ENCODE data around the gene PLAAT3.

The PLAAT3 gene

GRCh38 chr11:63569570-63569969, 44.7 kb downstream of the PLAAT3 start:
- H3K9ac ChIP-seq (ENCODE audit: low read depth in 1 of 2, low read length in 2 of 2), result no peak overlapping the region
- no peaks in the 10 kb centered on the region for H3K27me3 ChIP-seq (ENCODE audit: control insufficient read depth in 2 of 2, insufficient read depth in 2 of 2, low read length in 2 of 2)
- H3K4me1 ChIP-seq (ENCODE audit: control insufficient read depth in 2 of 2, insufficient read depth in 2 of 2, low read length in 2 of 2), result peaks cover 27 to 35% of the 10 kb centered on the region in 2 donors
- H3K4me3 ChIP-seq (ENCODE audit: low read length in 2 of 2), result no peak overlapping the region
- no peaks in the 10 kb centered on the region for H3K36me3 ChIP-seq (ENCODE audit: control insufficient read depth in 2 of 2, insufficient read depth in 2 of 2, low read length in 2 of 2)
- no peaks in the 10 kb centered on the region for H3K9me3 ChIP-seq (ENCODE audit: control insufficient read depth in 2 of 2, low read length in 2 of 2)
- no peak overlapping the region for H3K27ac ChIP-seq (ENCODE audit: low read depth in 2 of 2, low read length in 2 of 2)

GRCh38 chr11:63567044-63567840, 47.0 kb downstream of the PLAAT3 start:
- H3K9me3 ChIP-seq (ENCODE audit: control insufficient read depth in 2 of 2, low read length in 2 of 2), result no peaks in the 10 kb centered on the region
- H3K36me3 ChIP-seq (ENCODE audit: control insufficient read depth in 2 of 2, insufficient read depth in 2 of 2, low read length in 2 of 2), result no peaks in the 10 kb centered on the region
- H3K9ac ChIP-seq (ENCODE audit: low read depth in 1 of 2, low read length in 2 of 2), result peak overlapping the region; percentile 9 to 29
- peaks cover 31 to 43% of the 10 kb centered on the region in 2 donors for H3K4me1 ChIP-seq (ENCODE audit: control insufficient read depth in 2 of 2, insufficient read depth in 2 of 2, low read length in 2 of 2)
- peak overlapping the region; percentile 74 to 86 for H3K27ac ChIP-seq (ENCODE audit: low read depth in 2 of 2, low read length in 2 of 2)
- no peaks in the 10 kb centered on the region for H3K27me3 ChIP-seq (ENCODE audit: control insufficient read depth in 2 of 2, insufficient read depth in 2 of 2, low read length in 2 of 2)
- peak overlapping the region in 1 of 2 donors; percentile 40 for H3K4me3 ChIP-seq (ENCODE audit: low read length in 2 of 2)

GRCh38 chr11:63564784-63565350, 49.4 kb downstream of the PLAAT3 start:
- Histone ChIP-seq H3K27me3 (ENCODE audit: control insufficient read depth in 2 of 2, insufficient read depth in 2 of 2, low read length in 2 of 2) (no peaks in the 10 kb centered on the region), H3K36me3 (ENCODE audit: control insufficient read depth in 2 of 2, insufficient read depth in 2 of 2, low read length in 2 of 2) (no peaks in the 10 kb centered on the region), H3K4me3 (ENCODE audit: low read length in 2 of 2) (peak overlapping the region; percentile 62), H3K9me3 (ENCODE audit: control insufficient read depth in 2 of 2, low read length in 2 of 2) (no peaks in the 10 kb centered on the region), H3K4me1 (ENCODE audit: control insufficient read depth in 2 of 2, insufficient read depth in 2 of 2, low read length in 2 of 2) (peaks cover 31 to 52% of the 10 kb centered on the region in 2 donors), H3K9ac (ENCODE audit: low read depth in 1 of 2, low read length in 2 of 2) (peak overlapping the region; percentile 44 to 66), H3K27ac (ENCODE audit: low read depth in 2 of 2, low read length in 2 of 2) (peak overlapping the region; percentile 98 to 99)

GRCh38 chr11:63564056-63564774, 50.0 kb downstream of the PLAAT3 start:
- no peaks in the 10 kb centered on the region for H3K27me3 ChIP-seq (ENCODE audit: control insufficient read depth in 2 of 2, insufficient read depth in 2 of 2, low read length in 2 of 2)
- no peaks in the 10 kb centered on the region for H3K9me3 ChIP-seq (ENCODE audit: control insufficient read depth in 2 of 2, low read length in 2 of 2)
- H3K4me1 ChIP-seq (ENCODE audit: control insufficient read depth in 2 of 2, insufficient read depth in 2 of 2, low read length in 2 of 2), result peaks cover 31 to 52% of the 10 kb centered on the region in 2 donors
- H3K27ac ChIP-seq (ENCODE audit: low read depth in 2 of 2, low read length in 2 of 2), result peak overlapping the region; percentile 98 to 99
- peak overlapping the region; percentile 62 for H3K4me3 ChIP-seq (ENCODE audit: low read length in 2 of 2)
- H3K36me3 ChIP-seq (ENCODE audit: control insufficient read depth in 2 of 2, insufficient read depth in 2 of 2, low read length in 2 of 2), result no peaks in the 10 kb centered on the region
- peak overlapping the region; percentile 44 to 66 for H3K9ac ChIP-seq (ENCODE audit: low read depth in 1 of 2, low read length in 2 of 2)

- H3K4me3 ChIP-seq (ENCODE audit: low read length in 2 of 2), result peak within 1 kb of the TSS; percentile 8 to 20
- peak within 1 kb of the TSS; percentile 98 to 99 for H3K27ac ChIP-seq (ENCODE audit: low read depth in 2 of 2, low read length in 2 of 2)
- H3K9ac ChIP-seq (ENCODE audit: low read depth in 1 of 2, low read length in 2 of 2), result peak within 1 kb of the TSS in 1 of 2 donors; percentile 39
- no peaks in the 10 kb centered on the region for H3K36me3 ChIP-seq (ENCODE audit: control insufficient read depth in 2 of 2, insufficient read depth in 2 of 2, low read length in 2 of 2)
- no peaks in the 10 kb centered on the region for H3K27me3 ChIP-seq (ENCODE audit: control insufficient read depth in 2 of 2, insufficient read depth in 2 of 2, low read length in 2 of 2)
- H3K9me3 ChIP-seq (ENCODE audit: control insufficient read depth in 2 of 2, low read length in 2 of 2), result no peaks in the 10 kb centered on the region
- peaks cover 31 to 54% of the 10 kb centered on the region in 2 donors for H3K4me1 ChIP-seq (ENCODE audit: control insufficient read depth in 2 of 2, insufficient read depth in 2 of 2, low read length in 2 of 2)
These were observed 50.8 kb downstream of the PLAAT3 start, which contains the start of gene PLAAT2 for GRCh38 chr11:63563201-63564055. Gene PLAAT2, minus strand, starts transcription at chr11:63563379. Its CDS starts 55 bp downstream, at chr11:63563324.

GRCh38 chr11:63560506-63561180, 53.6 kb downstream of the PLAAT3 start:
- H3K36me3 ChIP-seq (ENCODE audit: control insufficient read depth in 2 of 2, insufficient read depth in 2 of 2, low read length in 2 of 2), result no peaks in the 10 kb centered on the region
- H3K27me3 ChIP-seq (ENCODE audit: control insufficient read depth in 2 of 2, insufficient read depth in 2 of 2, low read length in 2 of 2), result no peaks in the 10 kb centered on the region
- H3K27ac ChIP-seq (ENCODE audit: low read depth in 2 of 2, low read length in 2 of 2), result no peak overlapping the region
- H3K9ac ChIP-seq (ENCODE audit: low read depth in 1 of 2, low read length in 2 of 2), result no peak overlapping the region
- peaks cover 19 to 43% of the 10 kb centered on the region in 2 donors for H3K4me1 ChIP-seq (ENCODE audit: control insufficient read depth in 2 of 2, insufficient read depth in 2 of 2, low read length in 2 of 2)
- H3K9me3 ChIP-seq (ENCODE audit: control insufficient read depth in 2 of 2, low read length in 2 of 2), result no peaks in the 10 kb centered on the region
- H3K4me3 ChIP-seq (ENCODE audit: low read length in 2 of 2), result no peak overlapping the region

GRCh38 chr11:63558459-63559157, 55.6 kb downstream of the PLAAT3 start:
- Histone ChIP-seq H3K4me3 (ENCODE audit: low read length in 2 of 2) (no peak overlapping the region), H3K9me3 (ENCODE audit: control insufficient read depth in 2 of 2, low read length in 2 of 2) (no peaks in the 10 kb centered on the region), H3K36me3 (ENCODE audit: control insufficient read depth in 2 of 2, insufficient read depth in 2 of 2, low read length in 2 of 2) (no peaks in the 10 kb centered on the region), H3K27ac (ENCODE audit: low read depth in 2 of 2, low read length in 2 of 2) (no peak overlapping the region), H3K27me3 (ENCODE audit: control insufficient read depth in 2 of 2, insufficient read depth in 2 of 2, low read length in 2 of 2) (no peaks in the 10 kb centered on the region), H3K9ac (ENCODE audit: low read depth in 1 of 2, low read length in 2 of 2) (no peak overlapping the region), H3K4me1 (ENCODE audit: control insufficient read depth in 2 of 2, insufficient read depth in 2 of 2, low read length in 2 of 2) (peaks cover 4 to 31% of the 10 kb centered on the region in 2 donors)

GRCh38 chr11:63557570-63557969, 56.7 kb downstream of the PLAAT3 start:
- H3K4me1 ChIP-seq (ENCODE audit: control insufficient read depth in 2 of 2, insufficient read depth in 2 of 2, low read length in 2 of 2), result peaks cover 0 to 23% of the 10 kb centered on the region in 2 donors

More at GRCh38 chr11:63557570-63557969, 56.7 kb downstream of the PLAAT3 start:
- Histone ChIP-seq H3K27ac (ENCODE audit: low read depth in 2 of 2, low read length in 2 of 2) (peak overlapping the region in 1 of 2 donors; percentile 35), H3K9me3 (ENCODE audit: control insufficient read depth in 2 of 2, low read length in 2 of 2) (no peaks in the 10 kb centered on the region), H3K9ac (ENCODE audit: low read depth in 1 of 2, low read length in 2 of 2) (no peak overlapping the region), H3K27me3 (ENCODE audit: control insufficient read depth in 2 of 2, insufficient read depth in 2 of 2, low read length in 2 of 2) (no peaks in the 10 kb centered on the region), H3K4me3 (ENCODE audit: low read length in 2 of 2) (no peak overlapping the region), H3K36me3 (ENCODE audit: control insufficient read depth in 2 of 2, insufficient read depth in 2 of 2, low read length in 2 of 2) (no peaks in the 10 kb centered on the region)

Data from mucosa of rectum (tissue), 2 donors.